Stimulated activated CD4-positive, alpha-beta T cell treated with anti-CD3 and anti-CD28 coated beads, Interleukin-15, amount 100 ng/mL, for 24 hours (primary cell): ENCODE data around the gene GNAT1.
"Not testable (repeated sequence)": the region's sequence is repeated elsewhere in the genome, so short reads cannot be mapped to it uniquely, and the experiment has no call there.

ENCODE experiments used
- DNase-seq: peaks from one replicate; pipeline ENCODE4 v3.0.0-alpha.2; 2020

The GNAT1 gene

DNA sequence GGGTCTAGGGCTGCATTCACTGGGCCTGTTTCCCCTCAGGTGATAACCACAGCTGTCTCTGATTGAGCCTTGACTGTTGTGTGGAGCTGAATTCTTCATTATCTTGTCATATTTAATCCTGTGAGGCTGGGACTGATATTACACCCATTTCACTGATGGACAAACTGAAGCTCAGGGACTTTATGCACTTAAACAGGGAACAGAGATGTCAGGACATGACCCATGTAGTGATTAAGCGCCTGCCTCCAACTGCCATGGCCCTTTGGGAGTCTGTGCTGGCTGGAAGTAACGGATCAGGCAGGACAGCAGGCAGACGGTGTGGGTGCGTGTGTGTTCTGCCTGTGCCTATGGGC, 52.1 kb downstream of the GNAT1 start:
- no peak for DNase-seq

DNA sequence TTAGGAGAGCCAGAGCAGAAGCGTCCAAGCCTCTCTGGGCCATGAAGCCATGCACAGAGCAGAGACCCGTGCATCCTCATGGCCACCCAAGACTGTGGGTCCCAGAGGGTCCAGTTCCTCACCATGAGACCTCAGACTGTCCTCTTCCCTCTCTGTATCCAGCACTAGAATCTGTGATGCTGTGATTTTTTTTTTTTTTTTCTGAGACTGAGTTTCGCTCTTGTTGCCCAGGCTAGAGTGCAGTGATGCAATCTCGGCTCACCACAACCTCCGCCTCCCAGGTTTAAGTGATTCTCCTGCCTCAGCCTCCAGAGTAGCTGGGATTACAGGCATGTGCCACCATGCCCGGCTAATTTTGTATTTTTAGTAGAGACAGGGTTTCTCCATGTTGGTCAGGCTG, 53.4 kb downstream of the GNAT1 start:
- DNase-seq = not testable (repeated sequence)

DNA sequence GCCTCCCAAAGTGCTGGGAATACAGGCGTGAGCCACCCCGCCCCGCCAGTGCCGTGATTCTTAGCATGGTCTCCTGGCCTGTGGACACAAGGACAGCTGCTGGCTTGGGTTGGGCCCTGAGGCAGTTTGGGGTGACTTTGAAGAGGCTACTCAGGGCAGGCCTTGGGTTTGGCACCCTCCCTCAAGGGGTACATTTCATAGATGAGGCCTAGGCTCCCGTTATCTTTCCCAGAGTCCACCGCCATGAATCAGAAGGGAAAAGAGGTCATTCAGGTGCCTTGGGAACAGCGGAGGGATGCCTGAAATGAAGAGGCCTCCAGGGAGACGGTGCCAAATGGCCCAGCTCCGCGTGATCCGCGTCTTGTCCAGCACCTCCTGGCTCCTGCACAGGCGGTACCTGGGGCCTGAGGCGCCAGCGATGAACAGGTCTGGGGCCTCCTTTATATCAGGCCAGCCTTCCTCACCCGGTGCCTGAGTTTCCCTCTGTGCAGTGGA, 53.9 kb downstream of the GNAT1 start:
- DNase-seq = no peak

DNA sequence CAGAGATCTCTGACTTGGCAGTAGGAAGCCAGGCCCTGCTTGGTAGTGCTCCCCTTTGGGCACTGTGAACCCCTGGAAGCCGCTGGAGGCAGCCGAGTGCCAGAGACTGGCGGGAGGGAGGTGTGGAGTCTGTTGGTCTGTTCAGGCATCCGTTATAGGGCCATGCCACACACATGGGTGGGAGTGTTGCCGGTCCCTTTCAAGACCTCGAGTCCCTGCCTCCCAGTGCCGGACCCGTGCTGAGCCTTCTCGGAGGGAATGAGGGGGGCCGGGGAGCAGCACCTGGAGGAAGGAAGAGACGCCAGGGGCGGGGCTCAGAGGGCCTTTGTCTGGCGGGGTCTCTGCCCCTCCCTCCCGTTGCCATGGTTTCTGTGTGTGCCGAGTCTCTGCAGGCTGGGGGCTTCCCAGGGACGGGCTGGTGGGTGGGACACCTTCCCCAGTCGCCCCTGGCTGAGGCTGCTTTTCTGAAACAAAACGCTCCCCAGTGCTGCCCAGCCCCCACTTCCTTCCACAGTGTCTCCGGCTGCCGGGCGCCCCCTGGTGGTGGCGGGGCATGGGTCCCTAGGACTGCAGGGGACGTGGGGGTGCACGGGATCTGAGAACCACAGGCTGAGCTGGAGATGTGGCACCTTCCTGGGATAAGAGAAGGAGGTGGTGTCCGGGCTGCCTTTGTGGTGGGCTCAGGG, 54.6 kb downstream of the GNAT1 start:
- DNase-seq = peak; percentile 98

DNA sequence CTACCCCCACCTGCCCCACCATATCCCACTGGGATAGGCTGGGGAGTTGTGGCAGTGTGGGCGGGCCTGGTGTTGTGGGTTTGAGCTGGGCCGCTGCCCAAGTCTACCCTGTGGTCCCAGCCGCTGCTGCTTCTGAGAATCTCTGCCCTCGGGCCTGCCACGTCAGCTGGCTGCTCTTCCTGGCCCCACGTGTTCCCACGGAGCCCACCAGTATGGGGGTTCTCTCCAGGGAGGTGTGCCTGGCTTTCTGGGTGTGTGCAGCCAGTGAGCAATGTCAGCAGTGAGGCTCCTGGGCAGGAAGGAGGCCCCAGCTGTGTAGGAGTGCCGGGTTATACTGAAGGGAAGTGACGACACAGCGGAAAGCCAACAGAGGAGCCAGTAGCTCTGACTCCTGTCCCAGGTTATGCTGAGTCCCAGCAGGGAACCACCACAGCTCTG, 55.1 kb downstream of the GNAT1 start:
- peak; percentile 92 for DNase-seq
